GM12875 (cell line): ENCODE measurements around the gene ZBTB20.

Experiments used
- H3K4me3 ChIP-seq: one replicate; pipeline ENCODE4 v1.5.1; 2011; ENCODE audit warnings: low read depth, low read length, control low read depth
- TF ChIP-seq, protein P1 (sequence below): IDR thresholded peaks from 2 replicates; pipeline ENCODE4 v1.5.1; 2011; ENCODE audit warnings: low read depth, mild to moderate bottlenecking, control low read depth, inconsistent platforms, low read length, moderate library complexity, borderline replicate concordance; ENCODE audit not compliant: insufficient read depth

Gene ZBTB20

DNA sequence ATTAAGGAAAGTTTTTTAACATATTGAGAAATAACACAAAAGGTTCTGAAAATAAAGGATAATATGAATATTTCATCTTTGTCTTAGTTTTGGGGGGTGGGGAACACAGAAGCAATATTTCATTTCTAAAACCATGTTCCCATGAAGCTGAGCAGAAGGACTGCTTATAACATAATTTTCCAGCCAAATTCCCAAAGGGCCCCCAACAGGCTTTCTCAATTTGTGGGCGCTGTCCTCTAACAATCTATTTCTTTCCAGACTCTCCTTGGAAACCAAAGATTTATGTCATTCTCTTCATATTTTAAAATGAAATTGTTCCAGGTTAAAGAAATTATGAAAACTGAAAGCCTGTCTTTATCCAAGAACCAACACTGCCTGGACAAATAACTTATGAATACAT lies 273.5 kb downstream of the ZBTB20 start:
- TF ChIP-seq, protein P1, sequence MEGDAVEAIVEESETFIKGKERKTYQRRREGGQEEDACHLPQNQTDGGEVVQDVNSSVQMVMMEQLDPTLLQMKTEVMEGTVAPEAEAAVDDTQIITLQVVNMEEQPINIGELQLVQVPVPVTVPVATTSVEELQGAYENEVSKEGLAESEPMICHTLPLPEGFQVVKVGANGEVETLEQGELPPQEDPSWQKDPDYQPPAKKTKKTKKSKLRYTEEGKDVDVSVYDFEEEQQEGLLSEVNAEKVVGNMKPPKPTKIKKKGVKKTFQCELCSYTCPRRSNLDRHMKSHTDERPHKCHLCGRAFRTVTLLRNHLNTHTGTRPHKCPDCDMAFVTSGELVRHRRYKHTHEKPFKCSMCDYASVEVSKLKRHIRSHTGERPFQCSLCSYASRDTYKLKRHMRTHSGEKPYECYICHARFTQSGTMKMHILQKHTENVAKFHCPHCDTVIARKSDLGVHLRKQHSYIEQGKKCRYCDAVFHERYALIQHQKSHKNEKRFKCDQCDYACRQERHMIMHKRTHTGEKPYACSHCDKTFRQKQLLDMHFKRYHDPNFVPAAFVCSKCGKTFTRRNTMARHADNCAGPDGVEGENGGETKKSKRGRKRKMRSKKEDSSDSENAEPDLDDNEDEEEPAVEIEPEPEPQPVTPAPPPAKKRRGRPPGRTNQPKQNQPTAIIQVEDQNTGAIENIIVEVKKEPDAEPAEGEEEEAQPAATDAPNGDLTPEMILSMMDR, result no peak
- no peak overlapping the region for H3K4me3 ChIP-seq

DNA sequence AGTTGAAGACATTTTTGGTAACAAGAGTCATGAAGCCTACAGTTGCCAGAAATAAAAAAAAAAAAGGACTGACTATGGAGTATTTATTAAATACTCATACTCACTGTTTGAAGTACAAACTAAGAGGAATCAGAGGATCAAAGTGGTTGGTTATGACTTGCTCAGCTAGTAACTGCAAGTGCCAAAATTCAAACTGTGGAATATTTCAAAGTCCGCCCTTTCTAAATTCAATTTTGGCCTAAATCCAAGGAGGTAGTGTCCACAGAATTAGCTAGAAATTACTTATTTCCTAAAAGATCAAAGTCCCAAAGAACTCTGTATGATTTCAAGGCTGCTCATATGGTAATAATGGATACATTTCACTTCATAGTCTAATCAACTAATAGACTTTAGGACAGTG lies 274.5 kb downstream of the ZBTB20 start:
- TF ChIP-seq, protein P1, result no peak
- no peak overlapping the region for H3K4me3 ChIP-seq

DNA sequence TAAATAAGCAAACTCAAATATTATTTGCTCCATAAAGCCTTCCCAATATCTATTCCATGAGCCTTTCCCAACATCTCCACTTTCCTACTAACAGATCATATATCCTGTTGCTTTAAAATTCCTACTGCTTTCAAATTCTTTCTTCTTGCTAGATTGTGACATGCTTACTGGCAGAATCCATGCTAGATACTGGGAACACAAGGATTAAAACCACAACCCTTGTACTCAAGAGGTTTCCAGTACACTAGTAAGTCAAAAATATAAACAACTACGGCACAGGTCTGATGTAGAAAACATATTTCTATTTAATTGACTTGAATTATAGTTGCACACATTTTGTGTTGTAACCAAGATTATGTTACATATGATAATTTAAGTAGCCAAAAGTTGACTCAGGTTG lies 275.0 kb downstream of the ZBTB20 start:
- H3K4me3 ChIP-seq, result no peak overlapping the region
- TF ChIP-seq, protein P1, result no peak

DNA sequence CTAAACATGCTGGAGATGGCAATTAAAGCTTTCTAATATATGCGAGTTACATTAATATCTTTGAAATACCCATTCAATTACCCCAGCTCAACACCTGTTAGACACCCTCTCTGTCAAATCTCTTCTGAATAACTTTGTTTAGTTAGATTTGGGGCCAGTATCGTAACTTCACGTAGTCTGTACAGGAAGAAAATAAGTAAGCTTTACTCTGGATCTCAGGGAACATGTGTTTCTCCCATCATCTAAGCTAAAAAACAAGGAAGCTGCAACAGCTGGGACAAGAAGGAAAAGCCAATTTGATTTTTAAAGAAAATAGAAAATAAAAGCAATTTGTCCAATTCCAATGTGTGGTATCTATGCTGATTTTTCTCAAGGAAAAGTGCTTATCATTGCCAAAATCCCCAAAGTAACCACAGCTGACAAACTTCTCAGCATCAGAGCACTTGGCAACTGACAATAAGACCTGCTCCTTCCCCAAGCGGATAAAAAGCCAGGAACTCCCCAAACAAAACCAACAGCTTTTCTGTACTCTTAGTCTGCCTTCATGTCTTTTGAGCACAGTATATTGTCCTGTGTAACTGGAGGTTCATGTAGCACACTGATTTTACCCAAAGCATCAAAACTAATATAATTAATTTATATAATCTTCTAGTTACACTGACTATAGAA lies 279.1 kb downstream of the ZBTB20 start:
- H3K4me3 ChIP-seq, result no peak overlapping the region
- TF ChIP-seq, protein P1, result no peak

DNA sequence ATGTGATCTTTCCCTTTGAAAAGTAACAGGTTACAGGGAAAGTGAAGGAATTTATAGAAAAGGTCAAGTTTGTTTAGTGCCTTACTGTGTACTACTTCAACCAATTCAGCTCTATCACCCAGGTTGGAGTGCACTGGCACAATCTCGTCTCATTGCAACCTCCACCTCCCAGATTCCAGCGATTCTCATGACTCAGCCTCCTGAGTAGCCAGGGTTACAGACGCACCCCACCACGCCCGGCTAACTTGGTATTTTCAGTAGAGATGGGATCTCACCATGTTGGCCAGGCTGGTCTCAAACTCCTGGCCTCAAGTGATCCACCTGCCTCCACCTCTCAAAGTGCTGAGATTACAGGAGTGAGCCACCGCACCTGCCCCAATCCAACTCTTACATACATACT lies 279.7 kb downstream of the ZBTB20 start:
- no peak overlapping the region for H3K4me3 ChIP-seq
- TF ChIP-seq, protein P1, result no peak

DNA sequence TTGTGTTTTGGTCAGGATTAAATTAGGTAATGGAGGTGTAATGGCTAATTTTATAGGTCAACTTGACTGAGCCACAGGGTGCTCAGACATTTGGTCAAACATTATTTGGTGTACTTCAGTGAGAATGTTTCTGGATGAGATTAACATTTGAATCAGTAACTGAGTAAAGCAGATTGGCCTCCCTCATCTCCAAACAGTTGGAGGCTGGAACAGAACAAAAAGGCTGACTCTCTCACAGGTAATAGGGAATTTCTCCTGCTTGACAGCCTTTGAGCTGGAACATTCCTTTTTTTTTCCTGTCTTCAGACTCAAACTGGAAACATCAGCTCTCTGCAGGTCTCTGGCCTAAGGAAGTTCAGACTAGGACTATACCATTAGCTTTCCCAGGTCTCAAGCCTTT lies 280.7 kb downstream of the ZBTB20 start:
- TF ChIP-seq, protein P1, result no peak

DNA sequence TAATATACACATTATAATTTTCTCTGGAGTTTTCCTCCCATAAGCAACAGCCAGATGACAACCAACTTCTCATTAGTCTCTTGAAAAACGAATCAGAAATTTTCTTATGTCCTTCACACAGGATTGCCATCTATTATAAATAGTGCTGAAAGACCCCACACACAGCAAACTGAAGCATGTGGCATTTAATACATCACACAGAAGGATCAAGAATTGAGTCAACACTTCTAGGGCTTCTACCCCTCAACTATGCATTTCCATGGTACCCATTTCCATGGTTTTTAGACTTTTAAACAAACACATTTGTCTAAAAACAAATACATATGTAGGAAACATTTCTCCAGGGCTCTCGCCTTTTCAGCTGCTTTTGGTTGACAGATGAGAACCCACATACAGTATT lies 282.1 kb downstream of the ZBTB20 start:
- TF ChIP-seq, protein P1, result no peak
- H3K4me3 ChIP-seq, result no peak overlapping the region

More for the DNA sequence above, 280.7 kb downstream of the ZBTB20 start:
- no peak overlapping the region for H3K4me3 ChIP-seq
